ENCODE data around the gene RPS16.

DNA sequence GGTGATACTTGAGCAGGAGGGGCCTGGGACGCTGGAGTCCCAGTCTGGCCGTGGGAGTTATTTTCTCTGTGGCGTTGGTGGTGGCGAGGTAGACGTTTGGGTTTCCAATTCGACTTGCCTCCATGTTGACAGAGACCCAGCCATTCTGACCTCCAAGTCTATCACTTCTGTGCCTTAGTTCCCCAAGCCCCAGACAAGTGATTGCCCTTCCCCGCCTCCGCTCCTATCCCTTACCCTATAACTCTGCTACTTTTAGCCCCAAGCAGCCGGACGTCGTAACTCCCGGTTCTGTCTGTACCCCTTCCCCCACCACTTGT is 45.4 kb upstream of the RPS16 start:
- TF ChIP-seq EP300 (IDR thresholded peaks at IDR 0.05; ENCODE audit: borderline replicate concordance) (no peak), CEBPB (IDR thresholded peaks at IDR 0.05) (no peak), CREB1 (IDR thresholded peaks at IDR 0.05; ENCODE audit: low read depth) (no peak), YY1 (IDR thresholded peaks at IDR 0.05; ENCODE audit: low read depth) (no peak), NFIC (IDR thresholded peaks at IDR 0.05) (no peak)
- TF ChIP-seq, protein P1, sequence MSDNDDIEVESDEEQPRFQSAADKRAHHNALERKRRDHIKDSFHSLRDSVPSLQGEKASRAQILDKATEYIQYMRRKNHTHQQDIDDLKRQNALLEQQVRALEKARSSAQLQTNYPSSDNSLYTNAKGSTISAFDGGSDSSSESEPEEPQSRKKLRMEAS (IDR thresholded peaks at IDR 0.05): no peak
- TF ChIP-seq, protein P2, sequence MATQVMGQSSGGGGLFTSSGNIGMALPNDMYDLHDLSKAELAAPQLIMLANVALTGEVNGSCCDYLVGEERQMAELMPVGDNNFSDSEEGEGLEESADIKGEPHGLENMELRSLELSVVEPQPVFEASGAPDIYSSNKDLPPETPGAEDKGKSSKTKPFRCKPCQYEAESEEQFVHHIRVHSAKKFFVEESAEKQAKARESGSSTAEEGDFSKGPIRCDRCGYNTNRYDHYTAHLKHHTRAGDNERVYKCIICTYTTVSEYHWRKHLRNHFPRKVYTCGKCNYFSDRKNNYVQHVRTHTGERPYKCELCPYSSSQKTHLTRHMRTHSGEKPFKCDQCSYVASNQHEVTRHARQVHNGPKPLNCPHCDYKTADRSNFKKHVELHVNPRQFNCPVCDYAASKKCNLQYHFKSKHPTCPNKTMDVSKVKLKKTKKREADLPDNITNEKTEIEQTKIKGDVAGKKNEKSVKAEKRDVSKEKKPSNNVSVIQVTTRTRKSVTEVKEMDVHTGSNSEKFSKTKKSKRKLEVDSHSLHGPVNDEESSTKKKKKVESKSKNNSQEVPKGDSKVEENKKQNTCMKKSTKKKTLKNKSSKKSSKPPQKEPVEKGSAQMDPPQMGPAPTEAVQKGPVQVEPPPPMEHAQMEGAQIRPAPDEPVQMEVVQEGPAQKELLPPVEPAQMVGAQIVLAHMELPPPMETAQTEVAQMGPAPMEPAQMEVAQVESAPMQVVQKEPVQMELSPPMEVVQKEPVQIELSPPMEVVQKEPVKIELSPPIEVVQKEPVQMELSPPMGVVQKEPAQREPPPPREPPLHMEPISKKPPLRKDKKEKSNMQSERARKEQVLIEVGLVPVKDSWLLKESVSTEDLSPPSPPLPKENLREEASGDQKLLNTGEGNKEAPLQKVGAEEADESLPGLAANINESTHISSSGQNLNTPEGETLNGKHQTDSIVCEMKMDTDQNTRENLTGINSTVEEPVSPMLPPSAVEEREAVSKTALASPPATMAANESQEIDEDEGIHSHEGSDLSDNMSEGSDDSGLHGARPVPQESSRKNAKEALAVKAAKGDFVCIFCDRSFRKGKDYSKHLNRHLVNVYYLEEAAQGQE (IDR thresholded peaks at IDR 0.05; ENCODE audit: low read depth): no peak
